ENCODE data around the gene FGF9.

Gene FGF9

GRCh38 chr13:21670006-21670882 is 629 bp upstream of the FGF9 start:
- H3K27ac ChIP-seq, result no peak overlapping the region; the same call in 1 of the 2 replicates
- TF ChIP-seq CTCF (IDR thresholded peaks at IDR 0.05) (0 out of 2 replicates have a peak, but pooled peaks have one; percentile 2), ZFX (IDR thresholded peaks at IDR 0.05; ENCODE audit: borderline replicate concordance) (no peak)

- TF ChIP-seq CTCF (IDR thresholded peaks at IDR 0.05) (no peak), ZFX (IDR thresholded peaks at IDR 0.05; ENCODE audit: borderline replicate concordance) (no peak)
- H3K27ac ChIP-seq, result no peak overlapping the region
Measured at GRCh38 chr13:21671620-21672286, 880 bp downstream of the FGF9 start.

GRCh38 chr13:21672287-21672680 is 1.4 kb downstream of the FGF9 start:
- no peak overlapping the region for H3K27ac ChIP-seq
- TF ChIP-seq ZFX (IDR thresholded peaks at IDR 0.05; ENCODE audit: borderline replicate concordance) (no peak), CTCF (IDR thresholded peaks at IDR 0.05) (no peak)

GRCh38 chr13:21672796-21673538 is 2.1 kb downstream of the FGF9 start:
- no peak overlapping the region for H3K27ac ChIP-seq
- no peak for TF ChIP-seq ZFX (IDR thresholded peaks at IDR 0.05; ENCODE audit: borderline replicate concordance)
- no peak for TF ChIP-seq CTCF (IDR thresholded peaks at IDR 0.05)

GRCh38 chr13:21673539-21673788 is 2.6 kb downstream of the FGF9 start:
- H3K27ac ChIP-seq, result no peak overlapping the region

GRCh38 chr13:21673789-21674489 is 3.1 kb downstream of the FGF9 start:
- no peak for TF ChIP-seq ZFX (IDR thresholded peaks at IDR 0.05; ENCODE audit: borderline replicate concordance)
- peak; percentile 15; the same call in 1 of the 2 replicates for TF ChIP-seq CTCF (IDR thresholded peaks at IDR 0.05)
- no peak overlapping the region for H3K27ac ChIP-seq

More at GRCh38 chr13:21673539-21673788, 2.6 kb downstream of the FGF9 start:
- TF ChIP-seq CTCF (IDR thresholded peaks at IDR 0.05) (peak; percentile 24), ZFX (IDR thresholded peaks at IDR 0.05; ENCODE audit: borderline replicate concordance) (no peak)
